GM21447 (cell line): ENCODE data around the gene RBMS3.

ENCODE experiments used
- ATAC-seq: cut with Tn5 transposase; IDR thresholded peaks from one replicate; pipeline ENCODE4 v1.9.1; 2021; ENCODE audit not compliant: unreplicated experiment

Gene RBMS3

DNA sequence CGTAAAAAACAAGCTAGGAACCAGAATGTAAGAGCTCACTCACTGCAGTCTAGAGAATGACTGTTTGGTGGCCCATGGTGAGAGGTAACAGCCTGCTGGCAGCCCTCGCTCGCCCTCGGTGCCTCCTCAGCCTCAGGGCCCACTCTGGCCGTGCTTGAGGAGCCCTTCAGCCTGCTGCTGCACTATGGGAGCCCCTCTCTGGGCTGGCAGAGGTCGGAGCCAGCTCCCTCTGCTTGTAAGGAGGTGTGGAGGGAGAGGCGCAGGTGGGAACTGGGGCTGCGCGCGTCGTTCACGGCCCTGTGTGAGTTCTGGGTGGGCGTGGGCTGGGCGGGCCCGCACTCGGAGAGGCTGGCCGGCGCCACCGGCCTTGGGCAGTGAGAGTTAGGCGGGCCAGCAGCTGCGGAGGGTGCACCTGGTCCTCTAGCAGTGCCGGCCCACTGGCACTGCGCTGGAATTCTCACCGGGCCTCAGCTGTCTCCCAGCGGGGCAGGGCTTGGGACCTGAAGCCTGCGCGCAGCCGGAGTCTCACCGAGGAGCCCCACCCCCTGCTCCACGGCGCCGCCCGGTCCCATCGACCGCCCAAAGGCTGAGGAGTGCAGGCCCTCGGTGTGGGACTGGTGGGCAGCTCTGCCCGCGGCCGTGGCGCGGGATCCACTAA, 420.6 kb downstream of the RBMS3 start:
- ATAC-seq: no peak

DNA sequence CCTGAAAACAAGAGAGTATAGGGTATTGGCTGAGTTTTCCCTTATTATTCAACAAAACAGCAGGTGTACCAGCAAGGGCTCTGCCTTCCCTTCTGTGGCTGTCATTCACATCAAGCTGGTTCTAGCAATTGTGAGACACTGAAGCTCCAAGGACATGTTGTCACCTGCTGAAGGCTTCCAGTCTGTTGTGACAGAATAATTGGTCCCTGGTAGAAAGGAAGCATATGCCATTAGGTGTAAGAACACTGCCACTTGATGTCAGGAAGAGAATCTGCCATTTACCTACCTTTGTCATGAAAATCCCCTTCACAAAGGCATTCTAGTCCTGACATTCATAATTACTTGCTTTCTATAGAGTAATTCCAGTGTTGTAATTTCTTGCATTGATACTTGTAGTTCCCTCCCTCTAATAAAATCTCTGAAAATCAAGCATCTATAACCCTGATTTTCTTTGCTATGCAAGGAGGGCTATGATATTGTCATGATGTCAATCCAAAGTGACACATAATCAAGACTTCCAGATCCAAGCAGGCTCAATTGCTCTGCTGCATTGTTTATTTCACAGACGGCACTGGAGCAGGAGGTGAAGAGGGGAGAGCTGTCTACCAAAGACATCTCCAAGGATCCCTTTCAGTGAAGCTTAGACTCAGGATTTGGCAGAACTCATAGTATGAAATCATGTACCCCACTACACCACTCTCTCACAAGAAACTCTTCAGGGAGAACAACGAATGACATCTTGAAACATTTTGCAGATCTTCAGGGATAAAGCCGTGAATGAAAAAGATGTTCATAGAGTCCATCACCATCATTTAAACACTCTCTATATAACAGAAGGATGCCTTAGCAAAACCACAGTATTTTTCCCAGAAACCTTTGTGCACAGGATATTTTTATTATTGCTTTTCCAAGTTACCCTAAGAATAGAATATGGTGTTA, 425.3 kb downstream of the RBMS3 start:
- ATAC-seq: no peak

DNA sequence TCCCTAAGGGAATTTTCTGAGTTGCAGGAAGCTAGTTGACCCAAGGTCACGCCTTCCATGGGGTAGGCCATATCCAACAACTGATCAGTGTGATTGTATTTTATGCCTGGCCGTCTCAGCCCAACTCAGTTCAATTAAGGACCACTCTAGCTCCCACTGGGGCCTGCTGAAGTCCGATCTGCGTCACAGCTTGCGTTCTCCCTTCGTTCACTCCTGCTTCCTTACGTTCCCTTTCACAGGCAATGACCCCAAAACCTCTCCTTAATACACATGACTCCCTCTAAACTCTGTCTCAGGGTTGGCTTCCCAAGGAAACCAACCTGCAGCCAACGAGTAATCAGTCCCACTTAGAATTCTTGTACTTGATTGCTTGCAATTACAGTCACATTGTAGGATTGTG, 428.0 kb downstream of the RBMS3 start:
- ATAC-seq: no peak

DNA sequence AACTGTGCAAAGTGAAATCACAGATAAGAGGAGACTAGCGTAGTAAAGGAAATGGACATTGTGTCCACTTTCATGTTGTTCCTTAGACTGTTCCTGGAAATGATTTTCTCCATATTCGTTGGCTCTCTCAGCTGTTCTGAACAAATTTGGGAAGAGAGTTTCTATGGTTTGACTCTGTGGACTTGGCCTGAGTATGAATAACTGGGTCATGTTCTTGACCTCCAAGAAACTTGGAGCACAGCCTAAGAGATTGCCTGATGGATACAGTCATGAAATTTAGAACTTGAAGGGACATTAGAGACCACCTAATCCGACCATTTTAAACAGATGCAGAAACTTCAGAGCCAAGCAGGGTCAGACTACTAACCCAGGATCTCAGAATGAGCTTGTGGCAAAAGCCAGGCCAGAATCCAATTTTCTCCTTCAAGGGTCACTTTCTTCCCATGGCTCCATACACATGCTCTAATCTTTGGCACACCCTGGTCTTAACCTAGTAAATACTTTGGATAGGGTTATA, 430.4 kb downstream of the RBMS3 start:
- no peak for ATAC-seq

DNA sequence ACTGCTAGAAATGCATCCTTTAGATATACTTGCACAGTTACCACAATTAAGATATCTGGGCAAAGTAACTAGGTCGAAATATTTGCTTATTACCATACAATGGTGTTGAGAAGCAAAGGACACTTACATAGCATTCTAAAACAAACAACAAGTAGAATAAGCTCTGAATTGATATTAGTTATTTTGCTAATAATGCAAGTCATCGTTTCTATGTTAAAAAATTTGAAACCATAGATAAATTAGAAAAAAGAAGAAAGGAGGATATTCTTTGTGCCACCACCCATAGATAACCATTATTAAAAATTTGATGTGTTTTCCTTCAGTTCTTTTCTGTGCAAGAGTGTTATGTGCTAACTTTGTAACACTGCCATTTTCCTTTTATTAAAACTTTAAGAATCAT, 435.3 kb downstream of the RBMS3 start:
- ATAC-seq: no peak

DNA sequence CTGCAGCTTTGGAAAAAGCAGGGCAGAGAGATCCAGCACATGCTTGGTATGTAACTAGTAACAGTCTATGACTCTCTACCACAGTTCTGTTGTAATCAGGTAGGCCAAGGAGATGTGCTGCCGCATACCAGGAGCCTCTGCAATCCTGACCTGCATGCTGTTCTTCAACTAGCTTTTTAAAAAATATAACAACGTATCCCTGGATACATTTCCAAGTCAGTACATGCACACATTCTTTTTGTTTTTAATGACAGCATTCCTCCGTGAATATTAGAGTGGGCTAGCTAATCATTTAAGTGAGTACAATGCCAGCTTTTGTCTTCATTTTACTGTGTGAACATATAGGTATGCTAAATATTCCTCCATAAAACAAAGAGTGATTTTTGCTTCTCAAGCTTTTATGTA, 437.8 kb downstream of the RBMS3 start:
- ATAC-seq: no peak

DNA sequence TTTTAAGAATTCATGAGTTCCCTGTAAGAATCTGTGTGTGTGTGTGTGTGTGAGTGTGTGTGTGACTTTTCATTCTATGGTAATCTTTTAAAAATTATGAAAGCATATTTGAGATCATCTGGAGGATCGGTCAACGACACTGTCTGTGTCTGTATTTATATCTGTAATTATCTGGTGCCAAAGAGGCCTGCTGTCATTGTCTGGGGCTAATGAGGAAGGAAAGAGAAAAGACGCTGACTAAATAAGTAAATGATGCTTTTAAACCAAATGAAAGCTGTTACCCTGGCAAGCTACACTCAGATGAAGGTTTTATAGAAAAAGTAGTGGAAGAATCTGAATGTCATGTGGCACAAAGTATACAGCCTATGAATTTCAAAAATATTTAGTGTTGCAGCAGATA, 439.8 kb downstream of the RBMS3 start:
- ATAC-seq: no peak

DNA sequence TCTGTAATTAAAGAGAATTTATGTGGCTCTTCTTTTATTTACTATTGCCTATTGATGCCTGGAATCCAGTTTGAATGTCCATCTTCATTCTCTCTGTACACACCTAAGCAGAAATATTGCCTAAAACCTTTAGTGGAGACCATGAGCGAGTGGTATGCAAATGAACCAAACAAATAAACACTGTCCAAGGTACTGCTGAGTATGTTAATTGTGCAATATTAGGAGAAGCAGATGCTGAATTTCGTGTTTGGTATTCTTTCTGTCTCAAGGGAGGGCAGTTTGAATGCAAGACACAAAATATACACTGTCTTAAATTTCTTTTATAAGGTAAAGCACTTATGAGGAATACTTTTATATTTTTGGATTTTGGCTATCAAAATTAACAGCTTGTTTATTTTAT, 440.9 kb downstream of the RBMS3 start:
- no peak for ATAC-seq

DNA sequence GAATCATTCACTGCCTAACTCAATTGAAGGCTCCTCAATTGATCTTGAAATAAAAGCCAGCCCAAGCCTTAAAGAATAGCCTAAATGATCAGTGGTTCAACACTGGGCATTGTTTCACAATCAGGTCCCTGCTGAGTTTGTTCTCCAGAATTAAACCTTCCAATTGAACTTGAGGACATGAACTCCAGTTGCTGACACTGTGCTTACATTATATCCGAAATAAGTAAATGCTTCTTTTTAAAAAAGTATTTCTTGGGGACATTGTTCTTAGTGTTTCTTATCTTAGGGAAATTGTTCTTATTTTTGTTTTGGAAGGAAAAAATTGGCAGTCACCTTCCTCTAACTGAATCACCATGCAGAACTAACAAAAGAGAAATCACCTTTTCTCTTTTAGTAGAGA, 450.2 kb downstream of the RBMS3 start:
- ATAC-seq: no peak

DNA sequence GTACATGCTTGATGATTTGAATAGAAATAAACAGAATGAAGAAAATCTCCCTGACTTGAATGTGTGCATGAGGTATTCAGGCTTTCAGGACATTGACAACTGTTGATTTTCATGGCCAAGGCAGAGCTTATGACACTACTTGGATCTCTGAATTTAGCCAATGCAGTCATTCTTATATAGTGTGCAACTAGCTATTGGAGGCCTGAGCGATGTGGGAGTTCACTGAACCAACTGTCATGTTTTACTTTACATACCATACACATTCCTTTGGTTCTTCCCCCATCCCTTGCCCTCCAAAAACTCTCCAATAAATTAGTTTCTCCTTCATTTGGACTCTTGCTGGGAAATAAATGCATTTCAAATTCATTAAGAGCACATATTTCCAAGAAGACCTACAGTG, 460.4 kb downstream of the RBMS3 start:
- ATAC-seq: no peak

DNA sequence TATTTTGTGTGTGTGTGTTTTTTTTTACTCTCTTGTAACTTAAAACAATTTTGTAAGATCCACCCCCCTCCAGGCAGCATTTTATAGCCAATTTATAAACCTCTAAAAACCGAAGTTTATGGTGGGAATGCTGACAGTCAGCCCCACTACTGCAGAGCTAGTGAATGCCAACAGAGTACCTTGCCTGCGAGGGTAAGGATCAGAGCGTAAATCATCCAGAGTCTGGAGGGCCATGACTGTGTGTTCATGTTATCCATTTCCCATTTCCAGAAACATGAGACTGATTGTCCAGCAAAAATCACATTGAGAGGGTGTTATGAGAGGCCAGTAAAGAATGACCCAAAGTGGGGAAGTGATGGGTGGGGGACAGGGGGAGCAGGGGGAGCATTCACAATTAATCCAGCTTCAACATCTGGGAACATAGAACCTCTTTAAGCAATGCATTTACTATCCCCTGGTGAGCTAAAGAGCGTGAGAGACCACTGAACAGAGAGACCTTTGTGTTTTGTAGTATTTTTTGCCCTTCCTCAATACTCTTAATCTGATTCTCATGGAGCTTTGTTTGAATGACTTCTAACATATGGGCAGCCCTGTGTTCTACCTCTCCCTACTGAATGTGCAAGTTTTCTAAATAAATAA, 464.5 kb downstream of the RBMS3 start:
- ATAC-seq: no peak

DNA sequence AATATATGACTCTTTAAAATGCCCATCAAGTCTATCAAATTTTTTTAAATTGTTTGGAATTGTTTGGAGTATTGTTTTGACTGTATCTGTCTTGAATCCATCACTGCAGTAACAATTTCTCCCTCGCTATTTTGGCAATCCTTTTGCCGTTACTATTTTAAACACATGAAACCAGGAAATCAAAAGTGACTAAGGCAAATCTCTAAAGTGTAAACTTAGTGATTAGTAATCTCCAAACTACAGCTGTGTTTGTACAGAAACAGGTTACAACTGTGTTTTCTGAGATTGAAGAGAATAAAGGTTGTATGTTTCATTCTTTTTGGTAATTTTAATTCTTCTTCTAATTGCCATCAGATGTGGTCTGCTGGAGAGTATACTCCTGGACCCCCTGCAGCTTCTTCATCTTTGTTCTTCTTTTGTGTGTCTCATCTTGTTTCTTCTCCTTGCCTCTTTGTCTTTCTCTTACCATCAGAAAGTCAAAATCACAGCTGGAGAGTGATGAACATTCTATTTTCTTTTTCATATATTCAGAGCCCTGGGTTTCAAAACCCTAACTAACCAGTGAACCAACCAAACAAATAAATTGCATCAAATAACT, 465.4 kb downstream of the RBMS3 start:
- ATAC-seq: no peak

DNA sequence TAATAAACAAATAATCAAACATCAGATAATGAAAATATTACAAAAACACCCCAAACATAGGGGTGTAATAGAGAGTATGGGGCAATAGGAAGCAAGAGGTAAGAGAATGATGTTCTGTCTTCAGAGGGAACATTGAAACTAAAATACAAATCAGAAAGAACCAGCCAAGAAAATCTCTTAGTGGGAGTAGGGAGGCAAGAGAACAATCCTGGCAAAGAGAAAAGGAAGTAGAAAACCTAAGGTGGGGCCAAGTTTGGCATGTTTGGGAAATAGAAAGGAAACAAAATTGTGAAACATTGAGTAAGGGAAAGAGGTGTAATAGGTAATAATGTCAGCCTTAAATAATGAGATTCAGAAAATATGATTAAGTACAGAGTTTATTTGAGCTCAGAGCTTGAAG, 467.1 kb downstream of the RBMS3 start:
- no peak for ATAC-seq

DNA sequence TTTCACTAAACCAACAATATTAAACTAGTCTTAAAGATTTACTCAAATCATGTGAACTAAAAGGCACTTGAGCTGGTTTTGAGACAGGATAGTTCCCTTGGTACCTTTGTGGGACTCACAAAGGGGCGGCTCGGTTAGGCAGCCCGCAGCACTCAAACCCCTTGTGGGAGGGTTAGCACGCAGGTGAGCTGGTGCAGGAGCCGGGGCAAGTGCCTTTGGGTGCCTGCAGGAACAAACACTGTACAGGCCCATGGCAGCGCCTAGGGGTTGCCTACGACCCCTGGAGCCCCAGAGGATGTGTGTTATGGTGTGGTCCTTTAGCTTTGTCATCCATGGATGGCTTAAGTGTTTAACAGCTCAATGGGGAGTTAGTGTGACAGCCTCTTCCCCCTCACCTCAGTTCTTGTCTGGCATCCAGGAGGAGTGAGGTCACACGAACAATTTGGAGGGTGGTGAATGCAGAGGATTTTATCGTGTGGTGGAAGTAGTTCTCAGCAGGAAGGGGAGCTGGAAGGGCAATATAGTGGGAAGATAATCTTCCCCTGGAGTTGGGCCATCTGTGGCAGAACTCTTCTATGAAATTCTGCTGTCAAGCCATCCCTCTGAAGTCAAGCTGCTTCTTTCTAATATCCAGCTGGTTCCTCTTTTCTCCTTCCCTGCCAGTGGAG, 470.9 kb downstream of the RBMS3 start:
- ATAC-seq: no peak

DNA sequence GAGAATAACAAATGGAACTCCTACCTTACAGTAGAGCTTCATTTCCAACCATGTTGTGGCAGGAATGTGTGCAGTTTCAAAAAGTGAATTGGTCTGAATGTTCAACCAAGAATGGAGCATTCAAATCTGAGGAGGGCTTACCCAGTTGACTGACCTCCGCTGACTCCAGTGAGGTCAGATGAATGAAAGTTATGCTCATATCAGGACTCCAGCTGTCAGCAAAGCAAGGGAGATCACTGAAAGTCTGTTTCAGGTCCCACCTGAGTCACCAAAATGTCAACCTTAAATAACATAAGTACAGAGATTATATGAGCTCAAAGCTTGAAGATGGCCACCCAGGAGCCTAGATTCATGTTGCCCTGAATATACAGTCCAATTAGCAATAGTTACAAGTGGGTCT, 473.5 kb downstream of the RBMS3 start:
- ATAC-seq: no peak

DNA sequence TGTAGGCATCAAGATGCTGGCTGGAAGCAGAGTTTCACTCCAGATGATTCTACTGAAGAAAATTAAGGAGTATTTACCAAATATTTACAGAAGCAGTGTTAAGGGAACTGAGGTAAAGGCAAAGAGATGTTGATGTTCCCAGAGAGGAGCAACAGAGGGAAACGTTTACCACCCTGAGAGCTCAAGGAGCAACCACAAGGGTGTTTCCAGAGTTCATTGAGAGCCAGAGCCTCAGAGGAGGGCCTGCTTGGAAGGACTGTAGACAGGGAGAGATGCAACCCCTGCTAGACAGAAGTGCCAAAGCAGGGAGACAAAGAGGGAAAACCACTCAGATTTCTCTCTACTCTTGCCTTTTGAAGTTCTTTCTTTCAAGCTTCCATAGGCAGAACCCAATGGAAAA, 474.5 kb downstream of the RBMS3 start:
- no peak for ATAC-seq

DNA sequence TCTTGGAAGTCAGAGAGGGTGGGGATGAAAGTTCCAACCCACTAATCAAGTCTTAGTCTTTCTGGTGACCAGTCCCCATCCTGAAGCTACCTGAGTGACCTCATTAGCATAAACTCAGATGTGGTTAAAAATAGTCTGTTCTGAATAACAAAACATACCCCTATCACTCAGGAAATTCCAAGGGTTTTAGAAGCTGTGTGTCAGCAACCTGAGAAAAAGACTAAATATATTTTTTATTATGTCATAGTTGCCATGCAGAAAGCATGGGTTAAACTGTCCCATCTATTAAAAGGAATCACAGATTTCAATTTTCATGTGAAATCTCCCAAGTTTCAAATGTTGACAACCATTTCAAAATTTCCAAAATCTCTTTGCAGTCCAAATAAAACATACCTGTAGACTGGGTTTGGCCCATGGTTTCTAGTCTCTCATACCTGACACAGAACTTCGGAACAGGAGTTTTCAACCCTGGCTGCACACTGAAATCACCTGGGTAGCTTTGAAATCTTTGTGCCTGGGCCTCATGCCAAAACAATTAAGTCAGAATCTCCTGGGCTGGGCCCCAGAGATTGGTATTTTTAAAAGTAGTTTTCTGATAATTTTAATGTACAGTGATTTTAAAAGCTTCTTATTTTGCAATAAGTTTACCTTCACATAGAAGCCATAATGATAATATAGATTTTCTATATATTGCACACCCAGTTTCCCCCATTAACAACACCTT, 476.3 kb downstream of the RBMS3 start:
- no peak for ATAC-seq

DNA sequence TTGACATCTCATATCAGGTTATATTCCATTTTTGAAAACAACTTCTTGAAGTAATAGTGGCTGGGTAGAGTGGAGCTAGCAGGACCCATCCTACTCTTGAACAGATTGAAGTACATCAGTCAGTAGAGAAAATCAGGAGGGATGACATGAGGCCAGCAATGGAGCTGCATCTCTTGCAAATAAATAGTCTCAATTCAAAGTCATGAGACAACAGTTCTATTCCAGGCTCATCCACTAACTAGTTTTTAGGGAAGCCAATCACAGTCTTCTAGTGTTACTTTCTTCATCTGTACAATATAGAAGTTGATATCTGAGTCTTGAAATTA, 477.2 kb downstream of the RBMS3 start:
- no peak for ATAC-seq

DNA sequence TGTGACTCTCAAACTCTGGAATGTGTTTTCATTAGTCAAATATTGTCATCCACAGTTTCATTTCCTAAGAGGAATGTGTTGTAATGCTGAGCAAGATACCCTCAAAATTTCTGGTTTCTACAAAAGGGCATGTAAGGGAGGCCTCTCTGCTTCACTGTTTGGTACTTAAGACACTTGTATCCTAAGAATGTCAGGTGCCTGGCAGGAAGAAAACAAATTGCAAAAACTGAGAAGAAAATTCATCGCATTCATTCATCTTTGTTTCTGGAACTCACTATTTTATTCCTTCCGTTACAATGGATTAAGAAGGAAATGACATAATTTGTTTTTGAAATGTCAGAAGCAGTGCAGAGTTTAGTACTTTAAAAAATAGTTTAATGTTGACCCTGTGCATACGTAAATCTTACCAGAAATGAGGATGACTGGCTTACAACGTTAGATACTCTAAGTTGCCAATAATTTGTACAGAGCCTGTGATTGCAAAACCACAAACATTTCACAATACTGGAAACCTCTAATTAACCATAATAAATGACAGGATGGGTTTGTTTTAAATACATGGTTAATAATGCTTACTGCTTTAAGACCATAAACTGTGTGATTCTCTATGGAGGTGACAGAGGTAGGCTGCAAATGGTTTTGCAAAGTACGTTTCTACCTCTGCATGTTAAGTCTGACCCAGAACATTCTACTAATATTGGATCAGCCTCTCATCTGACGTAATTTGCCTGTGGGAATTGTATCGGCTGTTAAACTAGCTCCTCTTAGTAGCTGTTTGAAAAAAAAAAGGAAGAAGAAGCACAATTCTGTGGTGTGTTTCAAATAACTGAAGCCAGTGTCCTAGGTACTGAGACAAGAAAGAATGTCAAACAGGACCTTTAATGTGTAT, 477.8 kb downstream of the RBMS3 start:
- ATAC-seq: no peak
